Panc1 (cell line): ENCODE results near the gene ELP2. TPM values are rescaled to one million over a fixed set of nuclear protein-coding genes. Genes with fewer than 3 reads are reported as not detected.

Experiments used
- ATAC-seq: fragments of 200-7000 bp; cut with Tn5 transposase; 2 replicates; pipeline ENCODE4 v1.9.1; 2020; ENCODE audit warnings: mild to moderate bottlenecking, moderate library complexity
- BruUV-seq: library from RNA; stranded (reverse); fragments of 400-500 nt; replicated peaks from 2 replicates; lab custom pipeline; 2021; lab: Mats Ljungman, UMichigan
- CTCF ChIA-PET: fragments of 300-600 bp; sonication (Branson Sonifier 250); formaldehyde crosslinking; loops from one replicate; lab custom pipeline; 2022; ENCODE audit warnings: antibody characterized with exemption; lab: Charles Lee
- POLR2A ChIA-PET: fragments of 300-600 bp; sonication (Branson Sonifier 250); formaldehyde crosslinking; loops from one replicate; lab custom pipeline; 2022; ENCODE audit warnings: antibody characterized with exemption; lab: Charles Lee
- DNase-seq: peaks from one replicate; pipeline ENCODE4 v3.0.0-alpha.2; 2010; ENCODE audit warnings: low read depth, low spot score
- H3K27ac ChIP-seq: 2 replicates; pipeline ENCODE4 v1.5.1; 2011; ENCODE audit warnings: mild to moderate bottlenecking, low read length, inconsistent platforms
- H3K27me3 ChIP-seq: fragments of 200-500 bp; sonication (Bioruptor generic); 2 replicates; pipeline ENCODE4 v1.6.0; 2014; ENCODE audit warnings: low read length, inconsistent platforms; ENCODE audit not compliant: control insufficient read depth, insufficient read depth
- H3K36me3 ChIP-seq: fragments of 200-500 bp; sonication (Bioruptor generic); 2 replicates; pipeline ENCODE4 v1.5.1; 2014; ENCODE audit warnings: inconsistent platforms, mild to moderate bottlenecking, low read length, moderate library complexity; ENCODE audit not compliant: control insufficient read depth, insufficient read depth
- H3K4me1 ChIP-seq: 2 replicates; pipeline ENCODE4 v1.5.1; 2011; ENCODE audit warnings: inconsistent platforms, mild to moderate bottlenecking, low read length, moderate library complexity; ENCODE audit not compliant: control insufficient read depth, insufficient read depth
- H3K4me3 ChIP-seq, 2 experiments: 2 replicates each; pipeline ENCODE4 v1.5.1; 2011 to 2012; ENCODE audit warnings: low read depth in 2 of 2, low read length in 2 of 2, mild to moderate bottlenecking in 2 of 2, inconsistent platforms in 1 of 2, moderate library complexity in 1 of 2
- H3K9me3 ChIP-seq: fragments of 200-500 bp; sonication (Bioruptor generic); 2 replicates; pipeline ENCODE4 v1.5.1; 2014; ENCODE audit warnings: low read depth, mild to moderate bottlenecking, inconsistent platforms, low read length, moderate library complexity; ENCODE audit not compliant: control insufficient read depth, insufficient read depth
- CTCF ChIP-seq: fragments of 450-650 bp; IDR thresholded peaks from 2 replicates; pipeline ENCODE4 v1.5.1; 2017; ENCODE audit warnings: mild to moderate bottlenecking
- POLR2AphosphoS5 ChIP-seq: IDR thresholded peaks from 2 replicates; pipeline ENCODE4 v1.6.1; 2012; ENCODE audit warnings: mild to moderate bottlenecking, low read depth, low read length, moderate library complexity
- REST ChIP-seq, 2 experiments: IDR thresholded peaks; 2 replicates each; pipeline ENCODE4 v1.6.1; 2011 to 2012; ENCODE audit warnings: low read depth in 2 of 2, control low read depth in 1 of 2, low read length in 1 of 2, mild to moderate bottlenecking in 1 of 2, moderate library complexity in 1 of 2; ENCODE audit not compliant: insufficient read depth in 1 of 2
- SIN3A ChIP-seq: IDR thresholded peaks from 2 replicates; pipeline ENCODE4 v1.6.1; 2012; ENCODE audit warnings: low read depth, mild to moderate bottlenecking, low read length, moderate library complexity, borderline replicate concordance; ENCODE audit not compliant: insufficient read depth
- TCF7L2 ChIP-seq: IDR thresholded peaks from 2 replicates; pipeline ENCODE4 v1.6.1; 2011; ENCODE audit warnings: mild to moderate bottlenecking, low read depth, low read length, inconsistent platforms
- in situ Hi-C: cut with HindIII; loops from 2 replicates; pipeline ENCODE4 v1.10.0; 2016; ENCODE audit warnings: low sequenced_read_pairs, low pct_unique_long_range_greater_than_20kb
- intact Hi-C: fragments of 100-400 bp; cut with micrococcal nuclease; formaldehyde crosslinking; loops from one replicate; pipeline ENCODE4 v1.10.0; 2022; ENCODE audit not compliant: unreplicated experiment
- total RNA-seq: library from RNA; stranded (reverse); gene quantifications from one replicate; pipeline ENCODE4 v1.2.1, GENCODE V29; 2021; ENCODE audit not compliant: unreplicated experiment

The ELP2 gene
- total RNA-seq, 1 experiment from 2014 or later, result 48.8 TPM

- Histone ChIP-seq H3K36me3 (no peaks in the 10 kb centered on the region), H3K4me3 (no peak overlapping the region), H3K27me3 (no peaks in the 10 kb centered on the region), H3K27ac (no peak overlapping the region), H3K9me3 (no peaks in the 10 kb centered on the region), H3K4me1 (no peaks in the 10 kb centered on the region)
- no peak for TF ChIP-seq SIN3A
- TF ChIP-seq REST (IDR thresholded peaks at IDR 0.05; ENCODE audit: insufficient read depth in 1 of 2, low read depth in 2 of 2, low read length in 1 of 2), result no peak
- TF ChIP-seq CTCF, result no peak
- no peak for TF ChIP-seq POLR2AphosphoS5
- no peak for TF ChIP-seq TCF7L2
- ATAC-seq (no peak), DNase-seq (no peak)
- no TSS peak for BruUV-seq
- intact Hi-C loops (no loop called here), in situ Hi-C loops (no loop called here)
- POLR2A ChIA-PET, result no interaction called here
- CTCF ChIA-PET, result no interaction called here
These were observed 85.1 kb downstream of the ELP2 start for GRCh38 chr18:36214811-36215210.

- CTCF ChIA-PET, result no interaction called here
- POLR2A ChIA-PET, result no interaction called here
- no peaks in the 10 kb centered on the region for H3K4me1 ChIP-seq
- ATAC-seq (no peak), DNase-seq (no peak)
- in situ Hi-C loops (no loop called here), intact Hi-C loops (no loop called here)
- no peak overlapping the region for H3K27ac ChIP-seq
- no peak for TF ChIP-seq POLR2AphosphoS5
- no peak for TF ChIP-seq TCF7L2
- TF ChIP-seq SIN3A, result no peak
- TF ChIP-seq CTCF, result no peak
- no peak for TF ChIP-seq REST (IDR thresholded peaks at IDR 0.05; ENCODE audit: insufficient read depth in 1 of 2, low read depth in 2 of 2, low read length in 1 of 2)
- no peaks in the 10 kb centered on the region for H3K36me3 ChIP-seq
- no peak overlapping the region for H3K4me3 ChIP-seq
- no TSS peak for BruUV-seq
- H3K9me3 ChIP-seq, result no peaks in the 10 kb centered on the region
- H3K27me3 ChIP-seq, result no peaks in the 10 kb centered on the region
These were observed 85.9 kb downstream of the ELP2 start for GRCh38 chr18:36215577-36215976.
